ENCODE results near the gene SH3RF3.

GRCh38 chr2:109139865-109140396 is 10.9 kb downstream of the SH3RF3 start:
- no peak for TF ChIP-seq ZNF263 (CRISPR knock-in tag; IDR thresholded peaks at IDR 0.05; ENCODE audit: borderline replicate concordance)
- TF ChIP-seq, protein P1, sequence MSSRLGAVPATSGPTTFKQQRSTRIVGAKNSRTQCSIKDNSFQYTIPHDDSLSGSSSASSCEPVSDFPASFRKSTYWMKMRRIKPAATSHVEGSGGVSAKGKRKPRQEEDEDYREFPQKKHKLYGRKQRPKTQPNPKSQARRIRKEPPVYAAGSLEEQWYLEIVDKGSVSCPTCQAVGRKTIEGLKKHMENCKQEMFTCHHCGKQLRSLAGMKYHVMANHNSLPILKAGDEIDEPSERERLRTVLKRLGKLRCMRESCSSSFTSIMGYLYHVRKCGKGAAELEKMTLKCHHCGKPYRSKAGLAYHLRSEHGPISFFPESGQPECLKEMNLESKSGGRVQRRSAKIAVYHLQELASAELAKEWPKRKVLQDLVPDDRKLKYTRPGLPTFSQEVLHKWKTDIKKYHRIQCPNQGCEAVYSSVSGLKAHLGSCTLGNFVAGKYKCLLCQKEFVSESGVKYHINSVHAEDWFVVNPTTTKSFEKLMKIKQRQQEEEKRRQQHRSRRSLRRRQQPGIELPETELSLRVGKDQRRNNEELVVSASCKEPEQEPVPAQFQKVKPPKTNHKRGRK (tag; IDR thresholded peaks at IDR 0.05), result no peak
- no peak for TF ChIP-seq ZNF561 (CRISPR knock-in tag; conservative IDR thresholded peaks at IDR 0.05)
- no peak for TF ChIP-seq NFRKB (IDR thresholded peaks at IDR 0.05; ENCODE audit: low read depth)
- no peak for TF ChIP-seq RBM22 (IDR thresholded peaks at IDR 0.05; ENCODE audit: low read depth, low read length, poor library complexity, severe bottlenecking)
- TF ChIP-seq MYBL2 (IDR thresholded peaks at IDR 0.05; ENCODE audit: low read depth), result no peak
- no peak for TF ChIP-seq MYBL2 (CRISPR knock-in tag; IDR thresholded peaks at IDR 0.05; ENCODE audit: borderline replicate concordance)
- TF ChIP-seq XRCC4 (IDR thresholded peaks at IDR 0.05; ENCODE audit: extremely low read depth, insufficient read depth, insufficient read length), result no peak
- TF ChIP-seq, protein P2, sequence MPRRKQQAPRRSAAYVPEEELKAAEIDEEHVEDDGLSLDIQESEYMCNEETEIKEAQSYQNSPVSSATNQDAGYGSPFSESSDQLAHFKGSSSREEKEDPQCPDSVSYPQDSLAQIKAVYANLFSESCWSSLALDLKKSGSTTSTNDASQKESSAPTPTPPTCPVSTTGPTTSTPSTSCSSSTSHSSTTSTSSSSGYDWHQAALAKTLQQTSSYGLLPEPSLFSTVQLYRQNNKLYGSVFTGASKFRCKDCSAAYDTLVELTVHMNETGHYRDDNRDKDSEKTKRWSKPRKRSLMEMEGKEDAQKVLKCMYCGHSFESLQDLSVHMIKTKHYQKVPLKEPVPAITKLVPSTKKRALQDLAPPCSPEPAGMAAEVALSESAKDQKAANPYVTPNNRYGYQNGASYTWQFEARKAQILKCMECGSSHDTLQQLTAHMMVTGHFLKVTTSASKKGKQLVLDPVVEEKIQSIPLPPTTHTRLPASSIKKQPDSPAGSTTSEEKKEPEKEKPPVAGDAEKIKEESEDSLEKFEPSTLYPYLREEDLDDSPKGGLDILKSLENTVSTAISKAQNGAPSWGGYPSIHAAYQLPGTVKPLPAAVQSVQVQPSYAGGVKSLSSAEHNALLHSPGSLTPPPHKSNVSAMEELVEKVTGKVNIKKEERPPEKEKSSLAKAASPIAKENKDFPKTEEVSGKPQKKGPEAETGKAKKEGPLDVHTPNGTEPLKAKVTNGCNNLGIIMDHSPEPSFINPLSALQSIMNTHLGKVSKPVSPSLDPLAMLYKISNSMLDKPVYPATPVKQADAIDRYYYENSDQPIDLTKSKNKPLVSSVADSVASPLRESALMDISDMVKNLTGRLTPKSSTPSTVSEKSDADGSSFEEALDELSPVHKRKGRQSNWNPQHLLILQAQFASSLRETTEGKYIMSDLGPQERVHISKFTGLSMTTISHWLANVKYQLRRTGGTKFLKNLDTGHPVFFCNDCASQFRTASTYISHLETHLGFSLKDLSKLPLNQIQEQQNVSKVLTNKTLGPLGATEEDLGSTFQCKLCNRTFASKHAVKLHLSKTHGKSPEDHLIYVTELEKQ (CRISPR knock-in tag; IDR thresholded peaks at IDR 0.05), result no peak
